ENCODE measurements around the gene KIFAP3. TPM values are rescaled to one million over a fixed set of nuclear protein-coding genes. Genes with fewer than 3 reads are reported as not detected.
"Not testable (repeated sequence)": the region's sequence is repeated elsewhere in the genome, so short reads cannot be mapped to it uniquely, and the experiment has no call there.

The KIFAP3 gene
- total RNA-seq, 1 donor from 2014 or later, result 84.7 TPM

DNA sequence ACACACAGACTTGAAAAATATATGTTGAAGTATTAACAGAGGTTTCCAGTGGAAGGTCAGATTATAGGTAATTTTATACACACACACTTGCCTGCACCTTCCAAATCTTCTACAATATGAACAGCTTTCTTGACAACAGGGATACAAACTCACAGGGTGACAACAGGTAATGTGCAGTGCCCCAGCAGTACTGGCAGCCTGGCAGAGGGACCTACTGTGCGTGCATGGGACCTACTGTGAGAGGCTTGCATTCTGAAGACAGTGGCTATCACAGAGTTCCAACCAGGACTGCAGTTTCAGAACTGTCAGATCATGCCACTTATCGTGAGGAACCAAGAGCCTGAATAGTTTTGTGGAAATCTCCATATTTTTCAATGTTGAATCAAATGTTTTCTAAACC lies 184.6 kb downstream of the KIFAP3 start:
- DNase-seq (ENCODE audit: low spot score), result no peak

DNA sequence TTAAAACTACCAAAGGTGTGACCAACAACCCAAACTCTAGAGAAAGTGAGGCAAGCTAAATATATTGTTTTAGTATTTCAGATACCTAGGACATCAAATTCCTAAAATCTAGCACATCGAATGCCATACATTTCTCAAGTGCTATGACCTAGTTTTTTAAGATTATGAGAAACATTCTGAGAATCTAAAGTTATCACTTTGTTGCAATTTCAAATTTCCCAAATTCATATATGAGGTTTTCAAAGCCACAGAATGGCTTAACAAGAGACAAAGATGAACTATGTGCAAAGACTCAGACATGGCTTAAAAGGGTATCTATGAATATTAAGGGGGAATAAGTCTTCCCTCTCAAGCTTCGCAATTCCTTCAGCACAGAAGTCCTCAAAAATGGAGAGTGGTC lies 187.6 kb downstream of the KIFAP3 start:
- no peak for DNase-seq (ENCODE audit: low spot score)

DNA sequence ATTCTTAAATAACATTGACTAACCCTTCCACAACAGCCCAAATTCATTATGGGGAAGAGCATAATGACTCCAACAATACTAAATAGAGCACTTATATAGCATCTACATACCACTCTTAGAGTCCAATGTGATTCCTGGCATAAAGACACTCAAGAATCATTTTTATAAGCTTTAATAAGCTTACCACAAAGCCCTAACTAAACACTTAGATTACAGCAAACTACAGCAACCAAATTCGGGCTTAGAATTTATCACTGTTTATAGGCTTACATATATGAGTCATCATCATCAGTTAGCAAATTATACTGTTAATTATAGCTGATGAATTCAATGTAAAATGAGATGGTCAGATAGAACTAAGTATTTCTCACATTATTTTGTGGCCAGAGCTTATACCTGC lies 188.1 kb downstream of the KIFAP3 start:
- no peak for DNase-seq (ENCODE audit: low spot score)

DNA sequence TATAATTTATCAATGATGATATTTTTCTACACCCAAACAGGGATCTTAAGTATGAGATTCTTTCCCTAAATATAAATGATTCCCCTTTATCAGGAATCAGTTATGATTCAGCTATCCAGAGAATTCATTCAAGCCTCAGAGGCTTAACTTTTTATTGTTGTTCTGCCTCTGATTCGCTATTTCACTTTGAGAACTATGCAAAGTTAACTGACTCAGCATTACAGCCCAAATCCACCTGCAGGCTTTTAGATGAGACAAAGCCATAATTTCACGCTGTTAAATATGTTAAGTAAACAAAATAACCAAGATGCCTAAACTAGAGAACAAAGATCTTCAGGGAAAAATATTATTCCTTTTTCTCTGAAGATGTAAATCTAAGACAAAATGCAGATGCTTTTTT lies 189.3 kb downstream of the KIFAP3 start:
- DNase-seq (ENCODE audit: low spot score), result no peak

DNA sequence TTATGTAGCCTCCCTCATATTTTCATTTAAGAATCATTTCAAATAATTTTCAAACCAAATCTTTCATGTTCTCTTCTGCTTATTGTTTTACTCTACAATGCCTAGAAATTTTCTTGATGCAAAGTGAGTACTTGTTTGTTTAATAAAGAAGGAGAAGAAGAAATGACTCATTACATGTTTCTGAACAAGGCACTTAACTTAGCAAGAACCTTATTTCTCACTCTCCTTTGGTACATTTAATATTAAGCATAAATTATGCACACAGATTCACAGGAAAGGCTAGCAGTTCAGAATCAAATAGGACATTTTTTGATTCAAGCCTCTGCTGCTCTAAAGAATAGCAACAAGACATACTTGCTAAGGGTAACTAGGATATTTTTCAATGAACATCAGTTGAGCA lies 189.9 kb downstream of the KIFAP3 start:
- no peak for DNase-seq (ENCODE audit: low spot score)

DNA sequence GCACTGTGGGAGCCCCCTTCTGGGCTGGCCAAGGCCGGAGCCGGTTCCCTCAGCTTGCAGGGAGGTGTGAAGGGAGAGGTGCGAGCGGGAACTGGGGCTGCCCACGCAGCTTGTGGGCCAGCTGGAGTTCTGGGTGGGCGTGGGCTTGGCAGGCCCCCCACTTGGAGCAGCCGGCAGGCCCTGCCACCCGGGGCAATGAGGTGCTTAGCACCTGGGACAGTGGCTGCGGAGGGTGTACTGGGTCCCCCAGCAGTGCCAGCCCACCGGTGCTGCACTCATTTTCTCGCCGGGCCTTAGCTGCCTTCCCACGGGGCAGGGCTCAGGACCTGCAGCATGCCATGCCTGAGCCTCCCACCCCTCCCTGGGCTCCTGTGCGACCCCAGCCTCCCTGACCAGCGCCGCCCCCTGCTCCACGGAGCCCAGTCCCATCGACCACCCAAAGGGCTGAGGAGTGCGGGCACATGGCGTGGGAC lies 192.4 kb downstream of the KIFAP3 start:
- DNase-seq (ENCODE audit: low spot score), result no peak

DNA sequence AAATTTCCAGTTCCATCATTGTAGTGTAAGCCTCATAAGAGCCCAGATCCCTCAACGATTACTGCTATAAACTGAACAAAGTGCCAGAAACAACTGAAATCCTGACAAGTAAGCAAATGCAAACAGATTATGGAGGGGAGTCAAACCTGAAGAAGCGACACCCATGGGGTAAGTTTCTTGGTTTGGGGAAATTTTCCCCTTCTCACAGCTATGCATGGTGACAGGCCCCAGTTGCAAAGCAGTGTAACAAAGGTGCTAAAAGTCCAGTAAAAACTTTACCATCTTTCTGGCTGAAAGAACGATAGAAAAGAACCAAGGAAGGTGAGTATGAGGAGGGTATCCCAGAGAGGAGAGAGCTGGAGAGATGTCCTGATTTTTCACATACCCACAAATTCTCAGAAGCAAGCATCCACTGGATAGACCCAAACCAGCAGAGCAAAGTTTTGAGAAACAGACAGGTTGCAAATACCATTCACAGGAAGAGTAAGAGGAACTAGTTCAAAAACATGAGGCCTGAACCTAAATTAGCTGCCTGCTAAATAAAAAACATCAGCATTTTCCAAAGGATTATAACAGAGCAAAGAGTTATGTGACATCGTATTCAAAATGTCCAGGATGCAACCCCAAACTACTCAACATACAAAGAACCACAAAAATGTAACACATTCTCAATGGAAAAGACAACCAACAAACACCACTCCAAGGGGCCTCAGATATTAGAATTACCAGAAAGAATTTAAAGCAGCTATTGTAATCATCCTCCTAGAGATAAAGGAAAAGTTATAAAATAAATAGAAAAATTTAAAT lies 195.3 kb downstream of the KIFAP3 start:
- DNase-seq (ENCODE audit: low spot score), result no peak

DNA sequence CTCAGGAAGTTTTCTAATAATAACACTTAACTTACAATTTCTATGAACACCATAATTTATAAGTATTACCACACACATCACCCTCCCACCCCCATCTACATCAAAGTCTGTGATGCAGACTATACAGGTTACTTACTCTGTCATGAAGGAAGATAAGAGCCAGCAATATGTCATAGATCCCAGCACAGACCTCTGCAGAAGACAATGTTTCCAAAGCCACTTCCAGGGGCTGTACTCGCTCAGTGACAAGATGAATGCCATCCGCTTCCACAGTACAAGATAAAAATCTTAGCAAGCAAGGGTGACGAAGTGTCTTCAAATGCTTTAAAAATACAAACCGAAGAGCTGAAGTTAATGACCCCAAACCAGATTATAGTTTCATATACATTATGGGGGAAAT lies 196.0 kb downstream of the KIFAP3 start:
- DNase-seq (ENCODE audit: low spot score), result no peak

DNA sequence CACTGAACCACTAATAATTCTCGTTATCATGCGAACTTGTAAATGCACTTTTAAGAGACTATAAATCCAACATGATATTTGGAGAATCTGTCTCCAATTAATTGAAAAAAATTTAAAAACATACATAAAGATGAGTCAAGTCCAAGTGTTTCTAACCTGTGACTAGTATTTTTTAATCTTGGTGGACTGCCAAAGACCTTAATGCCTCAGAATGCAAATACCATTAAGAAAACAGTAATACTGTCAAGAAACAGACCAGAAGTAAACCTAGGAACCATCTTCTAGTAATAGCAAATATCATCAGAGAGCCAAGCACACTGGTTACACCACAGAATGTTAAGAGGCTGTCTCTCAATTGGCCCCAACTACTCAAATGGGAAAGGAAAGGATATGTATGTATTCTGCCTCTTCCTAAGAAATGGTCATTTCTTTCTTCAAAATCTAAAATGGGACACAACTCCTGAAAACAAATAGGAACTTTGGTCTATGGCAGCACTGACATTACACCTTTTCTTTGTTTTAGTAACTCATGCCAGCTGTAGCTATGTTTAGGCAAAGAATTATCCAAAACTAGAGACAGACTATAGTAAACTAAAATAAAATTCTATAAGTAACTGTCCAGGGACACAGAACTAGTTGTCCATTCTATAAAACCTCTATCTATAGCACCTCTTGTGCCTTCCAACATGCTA lies 196.5 kb downstream of the KIFAP3 start:
- no peak for DNase-seq (ENCODE audit: low spot score)

DNA sequence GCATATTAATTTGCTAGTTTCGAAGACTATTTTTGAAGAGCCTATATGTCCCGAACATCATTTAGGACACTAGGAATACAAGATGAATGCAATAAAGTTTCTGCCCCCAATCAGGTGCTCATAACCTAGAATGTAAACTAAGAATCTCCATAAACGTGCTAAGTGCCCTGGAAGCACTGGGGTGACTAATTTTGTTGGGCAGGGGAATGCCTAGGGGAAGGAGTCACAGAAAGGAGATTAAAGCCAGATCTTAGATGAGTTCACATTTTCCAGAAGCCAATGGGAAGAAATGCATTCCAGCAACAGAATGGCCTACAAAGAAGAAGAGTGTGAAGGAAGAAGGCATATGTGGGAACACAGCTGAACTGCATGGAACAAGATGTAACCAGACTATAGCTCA lies 200.3 kb downstream of the KIFAP3 start:
- DNase-seq (ENCODE audit: low spot score), result no peak

DNA sequence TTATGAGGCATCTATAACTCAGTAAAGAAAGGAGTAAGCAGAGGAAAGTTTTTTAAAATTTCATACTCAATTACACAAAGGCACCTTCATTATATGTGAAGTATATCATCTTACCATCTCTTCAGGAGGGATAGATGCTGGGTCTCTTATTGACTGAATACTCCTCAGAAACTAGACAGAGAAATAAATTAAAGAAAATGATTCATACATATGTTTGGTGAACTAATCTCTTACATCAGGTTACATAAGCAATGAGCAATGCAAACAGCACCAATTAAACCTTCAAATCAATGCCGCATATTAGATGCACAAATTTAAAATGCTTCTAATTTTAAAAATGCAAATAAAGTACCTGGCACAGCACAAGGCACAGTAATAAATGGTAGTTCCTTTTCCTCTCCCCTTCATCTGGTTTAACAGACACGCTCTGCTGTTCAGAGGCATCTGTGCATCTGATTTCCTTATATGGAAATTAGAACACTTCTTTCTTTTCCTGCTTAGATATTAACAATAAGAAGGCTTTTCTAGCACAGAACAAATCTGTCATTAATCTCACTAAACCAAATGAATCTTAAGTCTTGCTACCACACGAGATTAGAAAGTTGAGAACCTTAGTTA lies 200.8 kb downstream of the KIFAP3 start:
- no peak for DNase-seq (ENCODE audit: low spot score)

DNA sequence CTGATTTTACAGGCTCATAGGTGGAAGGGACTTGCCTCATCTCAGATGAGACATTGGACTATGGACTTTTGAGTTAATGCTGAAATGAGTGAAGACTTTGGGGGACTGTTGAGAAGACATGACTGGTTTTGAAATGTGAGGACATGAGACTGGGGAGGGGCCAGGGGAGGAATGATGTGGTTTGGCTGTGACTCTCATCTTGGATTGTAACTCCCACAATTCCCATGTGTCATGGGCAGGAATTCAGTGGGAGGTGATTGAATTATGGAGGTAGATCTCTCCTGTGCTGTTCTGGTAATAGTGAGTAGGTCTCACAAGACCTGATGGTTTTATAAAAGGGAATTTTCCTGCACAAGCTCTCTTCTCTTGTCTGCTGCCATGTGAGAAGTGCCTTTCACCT lies 201.6 kb downstream of the KIFAP3 start:
- DNase-seq (ENCODE audit: low spot score), result no peak

DNA sequence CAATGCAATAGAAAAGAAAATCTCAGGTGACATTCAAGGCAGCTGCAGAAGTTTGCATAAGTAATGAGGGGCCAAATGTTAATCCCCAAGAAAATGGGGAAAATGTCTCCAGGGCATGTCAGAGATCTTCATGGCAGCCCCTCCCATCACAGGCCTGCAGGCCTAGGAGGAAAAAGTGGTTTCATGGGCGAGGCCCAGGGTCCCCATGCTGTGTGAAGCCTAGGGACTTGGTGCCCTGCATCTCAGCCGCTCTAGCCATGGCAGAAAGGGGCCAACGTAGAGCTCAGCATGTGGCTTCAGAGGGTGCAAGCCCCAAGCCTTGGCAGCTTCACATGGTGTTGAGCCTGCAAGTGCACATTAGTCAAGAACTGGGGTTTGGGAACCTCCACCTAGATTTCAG lies 202.5 kb downstream of the KIFAP3 start:
- DNase-seq (ENCODE audit: low spot score), result not testable (repeated sequence)

Other genes with a start within 250 kb of the KIFAP3 start
- gene SCYL3, start 180.8 kb downstream of the KIFAP3 start, total RNA-seq (ENCODE audit: insufficient read depth, low replicate concordance), result 15.9 TPM
- not detected for gene NTMT2, start 71.3 kb upstream of the KIFAP3 start, total RNA-seq (ENCODE audit: insufficient read depth, low replicate concordance)

Data from umbilical cord (tissue), 2 donors.